Keratinocyte (primary cell): ENCODE measurements around the gene KDM1B.

Experiments
- EZH2 ChIP-seq: IDR thresholded peaks from one replicate; pipeline ENCODE4 v1.6.1; 2012; ENCODE audit warnings: inconsistent platforms, mild to moderate bottlenecking, low read length, moderate library complexity
- TF ChIP-seq, protein P1 (sequence below), 3 experiments: IDR thresholded peaks in 1 of 3; conservative IDR thresholded peaks in 1 of 3; optimal IDR thresholded peaks in 1 of 3; 2 replicates in 2 of 3; 3 replicates in 1 of 3; pipeline versions ENCODE3 to v1.5.1; 2011; ENCODE audit warnings: low read length in 3 of 3, mild to moderate bottlenecking in 3 of 3, moderate library complexity in 2 of 3, control low read depth in 1 of 3, inconsistent platforms in 1 of 3; ENCODE audit not compliant: insufficient read depth in 2 of 3; ENCODE audit errors: extremely low read depth in 1 of 3

DNA sequence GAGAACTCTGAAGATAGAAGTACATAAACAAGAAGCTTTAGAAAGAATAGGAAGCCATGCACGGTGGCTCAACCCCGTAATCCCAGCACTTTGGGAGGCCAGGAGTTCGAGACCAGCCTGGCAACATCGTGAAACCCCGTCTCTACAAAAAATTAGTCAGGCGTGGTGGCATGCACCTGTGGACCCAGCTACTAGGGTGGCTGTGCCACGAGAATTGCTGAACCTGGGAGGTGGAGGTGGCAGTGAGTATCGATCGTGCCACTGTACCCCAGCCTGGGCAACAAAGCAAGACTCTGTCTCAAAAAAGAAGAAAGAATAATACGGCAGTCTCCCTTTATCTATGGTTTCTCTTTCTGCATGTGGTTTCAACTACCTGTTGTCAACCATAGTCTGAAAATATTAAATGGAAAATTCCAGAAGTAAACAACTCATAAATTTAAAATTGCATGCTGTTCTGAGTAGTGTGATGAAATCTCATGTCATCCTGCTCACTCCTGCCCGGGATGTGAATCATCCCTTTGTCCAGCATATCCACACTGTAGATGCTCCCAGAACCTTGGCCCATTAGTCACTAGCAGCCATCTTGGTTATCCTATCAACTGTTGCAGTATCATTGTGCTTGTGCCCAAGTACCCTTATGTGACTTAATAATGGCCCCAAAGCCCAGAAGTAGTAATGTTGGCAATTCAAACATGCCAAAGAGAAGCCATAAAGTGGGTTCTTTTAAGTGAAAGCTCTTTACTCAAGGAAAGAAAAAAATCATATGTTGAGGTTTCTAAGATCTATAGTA is 87.0 kb downstream of the KDM1B start:
- TF ChIP-seq, protein P1, sequence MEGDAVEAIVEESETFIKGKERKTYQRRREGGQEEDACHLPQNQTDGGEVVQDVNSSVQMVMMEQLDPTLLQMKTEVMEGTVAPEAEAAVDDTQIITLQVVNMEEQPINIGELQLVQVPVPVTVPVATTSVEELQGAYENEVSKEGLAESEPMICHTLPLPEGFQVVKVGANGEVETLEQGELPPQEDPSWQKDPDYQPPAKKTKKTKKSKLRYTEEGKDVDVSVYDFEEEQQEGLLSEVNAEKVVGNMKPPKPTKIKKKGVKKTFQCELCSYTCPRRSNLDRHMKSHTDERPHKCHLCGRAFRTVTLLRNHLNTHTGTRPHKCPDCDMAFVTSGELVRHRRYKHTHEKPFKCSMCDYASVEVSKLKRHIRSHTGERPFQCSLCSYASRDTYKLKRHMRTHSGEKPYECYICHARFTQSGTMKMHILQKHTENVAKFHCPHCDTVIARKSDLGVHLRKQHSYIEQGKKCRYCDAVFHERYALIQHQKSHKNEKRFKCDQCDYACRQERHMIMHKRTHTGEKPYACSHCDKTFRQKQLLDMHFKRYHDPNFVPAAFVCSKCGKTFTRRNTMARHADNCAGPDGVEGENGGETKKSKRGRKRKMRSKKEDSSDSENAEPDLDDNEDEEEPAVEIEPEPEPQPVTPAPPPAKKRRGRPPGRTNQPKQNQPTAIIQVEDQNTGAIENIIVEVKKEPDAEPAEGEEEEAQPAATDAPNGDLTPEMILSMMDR (optimal IDR thresholded peaks at IDR 0.05 in 1 of 3, IDR thresholded peaks at IDR 0.05 in 1 of 3, conservative IDR thresholded peaks at IDR 0.05 in 1 of 3; ENCODE audit: extremely low read depth in 1 of 3, insufficient read depth in 2 of 3, low read length in 3 of 3): no peak
- TF ChIP-seq EZH2: no peak
